ENCODE results near the gene IDH2.

DNA sequence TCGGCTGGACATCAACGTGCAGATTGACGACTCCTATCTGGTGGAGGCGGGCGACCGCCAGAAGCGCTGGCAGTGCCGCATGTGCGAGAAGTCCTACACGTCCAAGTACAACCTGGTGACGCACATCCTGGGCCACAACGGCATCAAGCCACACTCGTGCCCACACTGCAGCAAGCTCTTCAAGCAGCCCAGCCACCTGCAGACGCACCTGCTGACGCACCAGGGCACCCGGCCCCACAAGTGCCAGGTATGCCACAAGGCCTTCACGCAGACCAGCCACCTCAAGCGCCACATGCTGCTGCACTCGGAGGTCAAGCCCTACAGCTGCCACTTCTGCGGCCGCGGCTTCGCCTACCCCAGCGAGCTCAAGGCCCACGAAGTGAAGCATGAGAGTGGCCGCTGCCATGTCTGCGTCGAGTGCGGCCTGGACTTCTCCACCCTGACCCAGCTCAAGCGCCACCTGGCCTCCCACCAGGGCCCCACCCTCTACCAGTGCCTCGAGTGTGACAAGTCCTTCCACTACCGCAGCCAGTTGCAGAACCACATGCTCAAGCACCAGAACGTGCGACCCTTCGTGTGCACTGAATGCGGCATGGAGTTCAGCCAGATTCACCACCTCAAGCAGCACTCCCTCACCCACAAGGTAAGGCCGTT is 34.2 kb downstream of the IDH2 start:
- no peak for TF ChIP-seq TP53 (CRISPR knock-in tag; conservative IDR thresholded peaks at IDR 0.05)
- no peak for TF ChIP-seq RAD21 (CRISPR knock-in tag; IDR thresholded peaks at IDR 0.05)
- TF ChIP-seq ZNF570 (CRISPR knock-in tag; IDR thresholded peaks at IDR 0.05; ENCODE audit: borderline replicate concordance) = no peak
- TF ChIP-seq ZNF317 (CRISPR knock-in tag; IDR thresholded peaks at IDR 0.05) = no peak
- TF ChIP-seq, protein P1, sequence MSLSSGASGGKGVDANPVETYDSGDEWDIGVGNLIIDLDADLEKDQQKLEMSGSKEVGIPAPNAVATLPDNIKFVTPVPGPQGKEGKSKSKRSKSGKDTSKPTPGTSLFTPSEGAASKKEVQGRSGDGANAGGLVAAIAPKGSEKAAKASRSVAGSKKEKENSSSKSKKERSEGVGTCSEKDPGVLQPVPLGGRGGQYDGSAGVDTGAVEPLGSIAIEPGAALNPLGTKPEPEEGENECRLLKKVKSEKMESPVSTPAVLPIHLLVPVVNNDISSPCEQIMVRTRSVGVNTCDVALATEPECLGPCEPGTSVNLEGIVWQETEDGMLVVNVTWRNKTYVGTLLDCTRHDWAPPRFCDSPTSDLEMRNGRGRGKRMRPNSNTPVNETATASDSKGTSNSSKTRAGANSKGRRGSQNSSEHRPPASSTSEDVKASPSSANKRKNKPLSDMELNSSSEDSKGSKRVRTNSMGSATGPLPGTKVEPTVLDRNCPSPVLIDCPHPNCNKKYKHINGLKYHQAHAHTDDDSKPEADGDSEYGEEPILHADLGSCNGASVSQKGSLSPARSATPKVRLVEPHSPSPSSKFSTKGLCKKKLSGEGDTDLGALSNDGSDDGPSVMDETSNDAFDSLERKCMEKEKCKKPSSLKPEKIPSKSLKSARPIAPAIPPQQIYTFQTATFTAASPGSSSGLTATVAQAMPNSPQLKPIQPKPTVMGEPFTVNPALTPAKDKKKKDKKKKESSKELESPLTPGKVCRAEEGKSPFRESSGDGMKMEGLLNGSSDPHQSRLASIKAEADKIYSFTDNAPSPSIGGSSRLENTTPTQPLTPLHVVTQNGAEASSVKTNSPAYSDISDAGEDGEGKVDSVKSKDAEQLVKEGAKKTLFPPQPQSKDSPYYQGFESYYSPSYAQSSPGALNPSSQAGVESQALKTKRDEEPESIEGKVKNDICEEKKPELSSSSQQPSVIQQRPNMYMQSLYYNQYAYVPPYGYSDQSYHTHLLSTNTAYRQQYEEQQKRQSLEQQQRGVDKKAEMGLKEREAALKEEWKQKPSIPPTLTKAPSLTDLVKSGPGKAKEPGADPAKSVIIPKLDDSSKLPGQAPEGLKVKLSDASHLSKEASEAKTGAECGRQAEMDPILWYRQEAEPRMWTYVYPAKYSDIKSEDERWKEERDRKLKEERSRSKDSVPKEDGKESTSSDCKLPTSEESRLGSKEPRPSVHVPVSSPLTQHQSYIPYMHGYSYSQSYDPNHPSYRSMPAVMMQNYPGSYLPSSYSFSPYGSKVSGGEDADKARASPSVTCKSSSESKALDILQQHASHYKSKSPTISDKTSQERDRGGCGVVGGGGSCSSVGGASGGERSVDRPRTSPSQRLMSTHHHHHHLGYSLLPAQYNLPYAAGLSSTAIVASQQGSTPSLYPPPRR (CRISPR knock-in tag; IDR thresholded peaks at IDR 0.05; ENCODE audit: borderline replicate concordance) = no peak
- no peak for TF ChIP-seq TCF7L2 (IDR thresholded peaks at IDR 0.05; ENCODE audit: low read depth, low read length)
- TF ChIP-seq POLR2AphosphoS5 (IDR thresholded peaks at IDR 0.05; ENCODE audit: low read depth, low read length) = no peak
- no peak for TF ChIP-seq SMARCC2 (IDR thresholded peaks at IDR 0.05)
- no peak for TF ChIP-seq CBX5 (CRISPR knock-in tag; IDR thresholded peaks at IDR 0.05; ENCODE audit: borderline replicate concordance)
